WTC11 (cell line): ENCODE results near the gene EMC9. TPM values are rescaled to one million over a fixed set of nuclear protein-coding genes. Genes with fewer than 3 reads are reported as not detected.

ENCODE experiments used
- AR ChIP-seq: fragments of 250-450 bp; sonication (Bioruptor Pico); IDR thresholded peaks from 2 replicates; pipeline ENCODE4 v1.9.0; 2021; ENCODE audit warnings: mild to moderate bottlenecking
- CREB1 ChIP-seq: sonication (generic); formaldehyde crosslinking; IDR thresholded peaks from 2 replicates; pipeline ENCODE4 v1.8.0; 2023; ENCODE audit warnings: mild to moderate bottlenecking, missing genetic modification reagents
- CREM ChIP-seq: sonication (generic); formaldehyde crosslinking; IDR thresholded peaks from 2 replicates; pipeline ENCODE4 v1.8.1; 2022; ENCODE audit warnings: mild to moderate bottlenecking, missing genetic modification reagents, moderate library complexity
- E2F4 ChIP-seq: sonication (generic); formaldehyde crosslinking; IDR thresholded peaks from 2 replicates; pipeline ENCODE4 v1.8.1; 2022; ENCODE audit warnings: low read depth, mild to moderate bottlenecking, moderate library complexity, missing genetic modification reagents, borderline replicate concordance
- E2F5 ChIP-seq: sonication (generic); formaldehyde crosslinking; IDR thresholded peaks from 2 replicates; pipeline ENCODE4 v1.8.1; 2022; ENCODE audit warnings: mild to moderate bottlenecking, moderate library complexity, missing genetic modification reagents
- ESRRA ChIP-seq: sonication (generic); formaldehyde crosslinking; IDR thresholded peaks from 2 replicates; pipeline ENCODE4 v1.8.1; 2022; ENCODE audit warnings: mild to moderate bottlenecking, missing genetic modification reagents, borderline replicate concordance
- FOXJ3 ChIP-seq: sonication (generic); formaldehyde crosslinking; IDR thresholded peaks from 2 replicates; pipeline ENCODE4 v1.9.0; 2021; ENCODE audit warnings: missing genetic modification reagents, mild to moderate bottlenecking, borderline replicate concordance
- FOXP1 ChIP-seq: sonication (generic); formaldehyde crosslinking; IDR thresholded peaks from 2 replicates; pipeline ENCODE4 v1.8.0; 2022; ENCODE audit warnings: missing genetic modification reagents, mild to moderate bottlenecking, moderate library complexity, borderline replicate concordance
- GABPB1 ChIP-seq: sonication (generic); formaldehyde crosslinking; IDR thresholded peaks from 2 replicates; pipeline ENCODE4 v1.8.1; 2023; ENCODE audit warnings: mild to moderate bottlenecking, missing genetic modification reagents
- HMGXB4 ChIP-seq: sonication (generic); formaldehyde crosslinking; IDR thresholded peaks from 2 replicates; pipeline ENCODE4 v1.8.1; 2023; ENCODE audit warnings: mild to moderate bottlenecking, moderate library complexity, missing genetic modification reagents
- IRF1 ChIP-seq: sonication (generic); formaldehyde crosslinking; IDR thresholded peaks from 2 replicates; pipeline ENCODE4 v1.8.0; 2023; ENCODE audit warnings: missing genetic modification reagents
- IRF2 ChIP-seq: sonication (generic); formaldehyde crosslinking; IDR thresholded peaks from 2 replicates; pipeline ENCODE4 v1.8.0; 2022; ENCODE audit warnings: low read depth, missing genetic modification reagents, borderline replicate concordance
- JUN ChIP-seq: sonication (generic); formaldehyde crosslinking; IDR thresholded peaks from 2 replicates; pipeline ENCODE4 v1.8.0; 2023; ENCODE audit warnings: mild to moderate bottlenecking, missing genetic modification reagents
- MAX ChIP-seq: sonication (generic); formaldehyde crosslinking; IDR thresholded peaks from 2 replicates; pipeline ENCODE4 v1.8.0; 2022; ENCODE audit warnings: mild to moderate bottlenecking, missing genetic modification reagents
- NR1H2 ChIP-seq: sonication (generic); formaldehyde crosslinking; IDR thresholded peaks from 2 replicates; pipeline ENCODE4 v1.9.0; 2021; ENCODE audit warnings: mild to moderate bottlenecking, moderate library complexity, missing genetic modification reagents
- NR3C1 ChIP-seq: sonication (generic); formaldehyde crosslinking; conservative IDR thresholded peaks from 2 replicates; pipeline ENCODE4 v1.8.1; 2023; ENCODE audit warnings: low read depth, mild to moderate bottlenecking, missing genetic modification reagents
- PREB ChIP-seq: sonication (generic); formaldehyde crosslinking; IDR thresholded peaks from 2 replicates; pipeline ENCODE4 v1.8.1; 2022; ENCODE audit warnings: mild to moderate bottlenecking, missing genetic modification reagents, moderate library complexity, borderline replicate concordance
- RELA ChIP-seq: sonication (generic); formaldehyde crosslinking; IDR thresholded peaks from 2 replicates; pipeline ENCODE4 v1.8.1; 2022; ENCODE audit warnings: missing genetic modification reagents, mild to moderate bottlenecking, borderline replicate concordance
- TEAD4 ChIP-seq: sonication (generic); formaldehyde crosslinking; IDR thresholded peaks from 2 replicates; pipeline ENCODE4 v1.8.0; 2022; ENCODE audit warnings: mild to moderate bottlenecking, missing genetic modification reagents
- TP53 ChIP-seq: sonication (generic); formaldehyde crosslinking; IDR thresholded peaks from 2 replicates; pipeline ENCODE4 v1.8.1; 2023; ENCODE audit warnings: mild to moderate bottlenecking, missing genetic modification reagents
- USF1 ChIP-seq: sonication (generic); formaldehyde crosslinking; IDR thresholded peaks from 2 replicates; pipeline ENCODE4 v1.8.0; 2022; ENCODE audit warnings: mild to moderate bottlenecking, missing genetic modification reagents
- ZNF121 ChIP-seq: sonication (generic); formaldehyde crosslinking; IDR thresholded peaks from 2 replicates; pipeline ENCODE4 v1.8.0; 2023; ENCODE audit warnings: missing genetic modification reagents
- ZNF138 ChIP-seq: sonication (generic); formaldehyde crosslinking; conservative IDR thresholded peaks from 2 replicates; pipeline ENCODE4 v1.8.1; 2022; ENCODE audit warnings: mild to moderate bottlenecking, moderate library complexity, missing genetic modification reagents
- ZNF219 ChIP-seq: sonication (generic); formaldehyde crosslinking; IDR thresholded peaks from 2 replicates; pipeline ENCODE4 v1.8.0; 2023; ENCODE audit warnings: missing genetic modification reagents, mild to moderate bottlenecking, borderline replicate concordance
- ZNF416 ChIP-seq: fragments of 250-450 bp; sonication (Bioruptor Pico); IDR thresholded peaks from 2 replicates; pipeline ENCODE4 v1.9.0; 2021; ENCODE audit warnings: mild to moderate bottlenecking, inconsistent platforms
- ZNF423 ChIP-seq: fragments of 250-450 bp; sonication (Bioruptor Pico); IDR thresholded peaks from 2 replicates; pipeline ENCODE4 v2.1.2; 2022; ENCODE audit warnings: mild to moderate bottlenecking, moderate library complexity
- ZSCAN18 ChIP-seq: fragments of 250-450 bp; sonication (Bioruptor Pico); IDR thresholded peaks from 2 replicates; pipeline ENCODE4 v2.1.2; 2022; ENCODE audit warnings: mild to moderate bottlenecking, moderate library complexity
- total RNA-seq: library from RNA; stranded (reverse); gene quantifications from 3 replicates; pipeline ENCODE4 v1.2.3, GENCODE V29; 2021

EMC9 gene
- total RNA-seq, 1 experiment from 2014 or later = 44.4 TPM

GRCh38 chr14:24141097-24141880 lies at the start of gene EMC9 (continued):
- TF ChIP-seq PREB (CRISPR knock-in tag) (peak; percentile 52; the same call in 1 of the 2 replicates), TEAD4 (no peak), NR3C1 (CRISPR knock-in tag) (no peak), USF1 (CRISPR knock-in tag) (peak; percentile 82), TP53 (peak; percentile 27; the same call in 1 of the 2 replicates), E2F5 (peak; percentile 84), ZNF219 (CRISPR knock-in tag) (peak; percentile 51; the same call in 1 of the 2 replicates), AR (CRISPR knock-in tag) (no peak), CREB1 (CRISPR knock-in tag) (0 out of 2 replicates have a peak, but pooled peaks have one; percentile 9), FOXJ3 (CRISPR knock-in tag) (peak; percentile 16; the same call in 1 of the 2 replicates), HMGXB4 (CRISPR knock-in tag) (peak; percentile 84; the same call in 1 of the 2 replicates), FOXP1 (CRISPR knock-in tag) (peak; percentile 83), NR1H2 (no peak), RELA (CRISPR knock-in tag) (no peak), JUN (CRISPR knock-in tag) (peak; percentile 68; the same call in 1 of the 2 replicates), IRF1 (CRISPR knock-in tag) (no peak), GABPB1 (CRISPR knock-in tag) (peak; percentile 74), CREM (peak; percentile 61), E2F4 (CRISPR knock-in tag) (0 out of 2 replicates have a peak, but pooled peaks have one; percentile 53), ZNF121 (CRISPR knock-in tag) (no peak; the same call in 1 of the 2 replicates), ZSCAN18 (CRISPR knock-in tag) (no peak), ZNF138 (CRISPR knock-in tag) (0 out of 2 replicates have a peak, but pooled peaks have one; percentile 59), ZNF416 (0 out of 2 replicates have a peak, but pooled peaks have one; percentile 31), MAX (CRISPR knock-in tag) (peak; percentile 73; the same call in 1 of the 2 replicates), IRF2 (peak; percentile 29; the same call in 1 of the 2 replicates), ESRRA (0 out of 2 replicates have a peak, but pooled peaks have one; percentile 39), ZNF423 (CRISPR knock-in tag) (no peak)
